Gastroesophageal sphincter (tissue), 4 donors: ENCODE measurements around the gene CD1B. TPM values are rescaled to one million over a fixed set of nuclear protein-coding genes. Genes with fewer than 3 reads are reported as not detected.

Experiments
- ATAC-seq: fragments of 150-250 bp; one replicate; pipeline ENCODE4 v1.9.1; 2016; ENCODE audit warnings: mild to moderate bottlenecking, moderate library complexity
- H3K27ac ChIP-seq, 4 donors: fragments of 200-600 bp; sonication (generic) in 3 of 4; 1 replicate in 3 of 4; 2 replicates in 1 of 4; pipeline ENCODE4 v1.5.1; 2016 to 2019
- H3K27me3 ChIP-seq: fragments of 200-600 bp; sonication (generic); one replicate; pipeline ENCODE4 v1.5.1; 2019
- H3K36me3 ChIP-seq, 2 donors: fragments of 200-600 bp; sonication (generic); one replicate each; pipeline ENCODE4 v1.5.1; 2019; ENCODE audit warnings: control low read depth in 1 of 2
- H3K4me1 ChIP-seq, 3 donors: fragments of 200-600 bp; sonication (generic); 1 replicate in 2 of 3; 2 replicates in 1 of 3; pipeline ENCODE4 v1.5.1; 2016 to 2019; ENCODE audit warnings: control low read depth in 2 of 3
- H3K4me3 ChIP-seq, 2 donors: fragments of 200-600 bp; sonication (generic); one replicate each; pipeline ENCODE4 v1.5.1; 2019; ENCODE audit warnings: mild to moderate bottlenecking in 1 of 2, moderate library complexity in 1 of 2
- H3K9me3 ChIP-seq, 3 donors: fragments of 200-600 bp; sonication (generic); one replicate each; pipeline ENCODE4 v1.5.1; 2017 to 2019; ENCODE audit warnings: control low read depth in 2 of 3
- CTCF ChIP-seq, 4 experiments: fragments of 200-600 bp in 2 of 4; fragments of 450-650 bp in 2 of 4; sonication (generic) in 1 of 4; IDR thresholded peaks; one replicate each; pipeline ENCODE4 v1.5.1; 2017 to 2019; ENCODE audit warnings: antibody characterized with exemption in 4 of 4, mild to moderate bottlenecking in 2 of 4, moderate library complexity in 2 of 4
- EP300 ChIP-seq: sonication (generic); formaldehyde crosslinking; IDR thresholded peaks from one replicate; pipeline ENCODE4 v1.6.1; 2017; ENCODE audit warnings: antibody characterized with exemption, mild to moderate bottlenecking
- POLR2A ChIP-seq, 2 donors: fragments of 450-650 bp; IDR thresholded peaks; one replicate each; pipeline ENCODE4 v1.6.1; 2017; ENCODE audit warnings: antibody characterized with exemption in 2 of 2, mild to moderate bottlenecking in 2 of 2, moderate library complexity in 1 of 2
- POLR2AphosphoS5 ChIP-seq: sonication (generic); formaldehyde crosslinking; IDR thresholded peaks from one replicate; pipeline ENCODE4 v1.6.1; 2017; ENCODE audit warnings: antibody characterized with exemption
- WGBS, 2 donors: methylation state at CpG; one replicate each; pipeline ENCODE4 v1.1.5; 2018; ENCODE audit warnings: low coverage in 1 of 2; 5-methylcytosine and 5-hydroxymethylcytosine counted together
- total RNA-seq, 4 donors: library from RNA; depleted of rRNA; stranded (reverse); fragments of >200 nt; gene quantifications; one replicate each; pipeline ENCODE4 v1.1.0, GENCODE V29; 2016

The CD1B gene
- total RNA-seq, 4 donors from 2014 or later: not detected

GRCh38 chr1:158310623-158311022 is 20.7 kb downstream of the CD1B start:
- no peaks in the 10 kb centered on the region for H3K36me3 ChIP-seq
- ATAC-seq: no peak
- 60 to 91% methylated on average over 1 of the region's 1 CpG for WGBS, 2 donors
- TF ChIP-seq CTCF (IDR thresholded peaks at IDR 0.05) (no peak), POLR2AphosphoS5 (no peak), POLR2A (IDR thresholded peaks at IDR 0.05) (no peak), EP300 (no peak)
- H3K27ac ChIP-seq: no peak overlapping the region
- no peaks in the 10 kb centered on the region for H3K4me1 ChIP-seq
- no peak overlapping the region for H3K4me3 ChIP-seq
- no peaks in the 10 kb centered on the region for H3K27me3 ChIP-seq
- peaks cover 0 to 47% (median 0%) of the 10 kb centered on the region in 3 donors for H3K9me3 ChIP-seq

- Histone ChIP-seq H3K27ac (no peak overlapping the region), H3K4me3 (no peak overlapping the region), H3K27me3 (no peaks in the 10 kb centered on the region), H3K4me1 (no peaks in the 10 kb centered on the region), H3K36me3 (no peaks in the 10 kb centered on the region), H3K9me3 (peaks cover 0 to 21% (median 0%) of the 10 kb centered on the region in 3 donors)
- ATAC-seq: no peak
- WGBS, 2 donors: 100% methylated on average over 1 of the region's 2 CpGs; no CpG with 5 or more reads in 1 of the 2 donors
- no peak for TF ChIP-seq CTCF (IDR thresholded peaks at IDR 0.05)
- no peak for TF ChIP-seq POLR2AphosphoS5
- no peak for TF ChIP-seq POLR2A (IDR thresholded peaks at IDR 0.05)
- TF ChIP-seq EP300: no peak
Observed at GRCh38 chr1:158295791-158296190, 35.5 kb downstream of the CD1B start.

GRCh38 chr1:158290321-158290844 is 40.9 kb downstream of the CD1B start:
- H3K36me3 ChIP-seq: no peaks in the 10 kb centered on the region
- ATAC-seq: no peak
- no peaks in the 10 kb centered on the region for H3K4me1 ChIP-seq
- no peak overlapping the region for H3K27ac ChIP-seq
- TF ChIP-seq POLR2A (IDR thresholded peaks at IDR 0.05) (no peak), CTCF (IDR thresholded peaks at IDR 0.05) (no peak), POLR2AphosphoS5 (no peak), EP300 (no peak)
- H3K27me3 ChIP-seq: peaks cover 7% of the 10 kb centered on the region
- WGBS, 2 donors: 73 to 80% methylated on average over 3 to 5 of the region's 5 CpGs
- no peak overlapping the region for H3K4me3 ChIP-seq
- peaks cover 0 to 5% (median 0%) of the 10 kb centered on the region in 3 donors for H3K9me3 ChIP-seq

GRCh38 chr1:158289811-158290210 is 41.5 kb downstream of the CD1B start, which contains the start of gene CD1C:
TSS of gene CD1C (plus strand) at chr1:158289923. CDS start at chr1:158290065, 142 bp downstream.
- WGBS, 2 donors: 77 to 81% methylated on average over 3 to 4 of the region's 4 CpGs
- peaks cover 0 to under 1% (median 0%) of the 10 kb centered on the region in 3 donors for H3K9me3 ChIP-seq
- H3K27me3 ChIP-seq: peaks cover 7% of the 10 kb centered on the region
- ATAC-seq: no peak
- no peak within 1 kb of the TSS for H3K4me3 ChIP-seq
- no peaks in the 10 kb centered on the region for H3K36me3 ChIP-seq
- no peaks in the 10 kb centered on the region for H3K4me1 ChIP-seq
- TF ChIP-seq POLR2A (IDR thresholded peaks at IDR 0.05) (no peak), CTCF (IDR thresholded peaks at IDR 0.05) (no peak), EP300 (no peak), POLR2AphosphoS5 (no peak)
- H3K27ac ChIP-seq: no peak within 1 kb of the TSS

- no peak for ATAC-seq
- Histone ChIP-seq H3K9me3 (peaks cover 0 to 7% (median 0%) of the 10 kb centered on the region in 3 donors), H3K36me3 (no peaks in the 10 kb centered on the region), H3K27ac (no peak overlapping the region), H3K4me1 (no peaks in the 10 kb centered on the region), H3K27me3 (peaks cover 7% of the 10 kb centered on the region), H3K4me3 (no peak overlapping the region)
- TF ChIP-seq CTCF (IDR thresholded peaks at IDR 0.05) (no peak), EP300 (no peak), POLR2AphosphoS5 (no peak), POLR2A (IDR thresholded peaks at IDR 0.05) (no peak)
- 100% methylated on average over 1 of the region's 1 CpG; no CpG with 5 or more reads in 1 of the 2 donors for whole genome bisulfite sequencing, 2 donors
Observed at GRCh38 chr1:158286941-158287346, 44.4 kb downstream of the CD1B start.
